IMR-90 (cell line): Measurements from ENCODE around the gene SAP30BP.

Experiments
- POLR2A ChIP-seq: IDR thresholded peaks from 2 replicates; pipeline ENCODE4 v1.6.1; 2012; ENCODE audit warnings: mild to moderate bottlenecking, low read depth, low read length
- RFX5 ChIP-seq: IDR thresholded peaks from 2 replicates; pipeline ENCODE4 v1.8.0; 2012; ENCODE audit warnings: low read depth, mild to moderate bottlenecking, low read length, moderate library complexity

DNA sequence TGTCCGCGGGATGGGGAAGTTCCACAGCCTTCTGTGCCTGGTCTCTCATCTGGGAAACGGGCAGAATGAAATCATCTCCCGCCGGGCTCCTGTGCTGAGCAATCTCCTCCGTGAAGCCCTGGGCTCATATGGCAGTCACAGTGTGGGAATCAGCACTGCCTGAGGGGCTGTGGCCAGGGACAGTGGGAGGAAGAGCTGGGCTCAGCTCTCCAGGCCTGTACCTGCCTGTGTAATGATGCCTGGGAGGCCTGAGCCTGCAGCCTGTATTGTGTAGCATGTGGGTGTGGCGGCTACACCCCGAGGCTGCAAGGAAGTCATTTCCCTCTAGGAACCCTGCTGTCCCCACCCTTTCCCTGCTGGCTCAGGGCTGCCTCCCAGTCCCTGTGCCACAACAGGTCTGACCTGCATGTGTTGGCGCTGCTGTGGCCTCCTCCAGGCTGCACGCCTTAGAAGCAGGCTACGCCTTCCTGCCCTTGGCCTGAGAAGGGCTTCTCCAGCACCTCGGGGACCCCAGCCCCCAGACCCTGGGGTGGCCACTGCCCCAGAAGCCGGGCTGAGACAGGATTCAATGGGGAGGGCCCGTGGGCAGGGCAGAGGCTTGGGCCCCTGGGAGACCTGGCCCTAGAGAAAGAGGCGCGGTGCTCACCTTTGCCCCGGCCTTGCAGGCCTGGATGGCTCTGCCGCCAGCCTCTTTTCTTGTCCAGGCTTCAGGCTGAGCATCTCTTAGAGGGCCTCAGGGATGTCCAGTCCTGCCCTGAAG lies 56.2 kb downstream of the SAP30BP start:
- TF ChIP-seq RFX5 (no peak), POLR2A (no peak)
